ENCODE measurements around the gene GALNT13. TPM values are rescaled to one million over a fixed set of nuclear protein-coding genes. Genes with fewer than 3 reads are reported as not detected.

The GALNT13 gene
- total RNA-seq, 1 donor from 2014 or later, result 0.46 TPM

GRCh38 chr2:153971855-153972254 lies 100.1 kb downstream of the GALNT13 start:
- H3K36me3 ChIP-seq (ENCODE audit: control insufficient read depth, insufficient read depth, low read length), result no peaks in the 10 kb centered on the region
- peak; percentile 7 for TF ChIP-seq CTCF (IDR thresholded peaks at IDR 0.05; ENCODE audit: insufficient read depth, low read length, poor library complexity, severe bottlenecking)
- no peaks in the 10 kb centered on the region for H3K27me3 ChIP-seq (ENCODE audit: control insufficient read depth, insufficient read depth, low read length)
- no peak for DNase-seq (ENCODE audit: low read depth)
- no peak overlapping the region for H3K4me3 ChIP-seq (ENCODE audit: low read depth, low read length)

- no peak for DNase-seq (ENCODE audit: low read depth)
- no peak for TF ChIP-seq CTCF (IDR thresholded peaks at IDR 0.05; ENCODE audit: insufficient read depth, low read length, poor library complexity, severe bottlenecking)
Measured at GRCh38 chr2:153972412-153972811, 100.7 kb downstream of the GALNT13 start.

GRCh38 chr2:153986488-153987229 lies 114.9 kb downstream of the GALNT13 start:
- no peaks in the 10 kb centered on the region for H3K36me3 ChIP-seq (ENCODE audit: control insufficient read depth, insufficient read depth, low read length)
- no peak for DNase-seq (ENCODE audit: low read depth)
- H3K27me3 ChIP-seq (ENCODE audit: control insufficient read depth, insufficient read depth, low read length), result no peaks in the 10 kb centered on the region
- no peak overlapping the region for H3K4me3 ChIP-seq (ENCODE audit: low read depth, low read length)
- TF ChIP-seq CTCF (IDR thresholded peaks at IDR 0.05; ENCODE audit: insufficient read depth, low read length, poor library complexity, severe bottlenecking), result no peak

More at GRCh38 chr2:153972412-153972811, 100.7 kb downstream of the GALNT13 start:
- Histone ChIP-seq H3K27me3 (ENCODE audit: control insufficient read depth, insufficient read depth, low read length) (no peaks in the 10 kb centered on the region), H3K4me3 (ENCODE audit: low read depth, low read length) (no peak overlapping the region), H3K36me3 (ENCODE audit: control insufficient read depth, insufficient read depth, low read length) (no peaks in the 10 kb centered on the region)

GRCh38 chr2:153990771-153991170 lies 119.0 kb downstream of the GALNT13 start:
- no peak overlapping the region for H3K4me3 ChIP-seq (ENCODE audit: low read depth, low read length)
- no peaks in the 10 kb centered on the region for H3K36me3 ChIP-seq (ENCODE audit: control insufficient read depth, insufficient read depth, low read length)
- no peaks in the 10 kb centered on the region for H3K27me3 ChIP-seq (ENCODE audit: control insufficient read depth, insufficient read depth, low read length)
- DNase-seq (ENCODE audit: low read depth), result no peak
- no peak for TF ChIP-seq CTCF (IDR thresholded peaks at IDR 0.05; ENCODE audit: insufficient read depth, low read length, poor library complexity, severe bottlenecking)

GRCh38 chr2:154013514-154013913 lies 141.8 kb downstream of the GALNT13 start:
- Histone ChIP-seq H3K36me3 (ENCODE audit: control insufficient read depth, insufficient read depth, low read length) (no peaks in the 10 kb centered on the region), H3K4me3 (ENCODE audit: low read depth, low read length) (no peak overlapping the region), H3K27me3 (ENCODE audit: control insufficient read depth, insufficient read depth, low read length) (no peaks in the 10 kb centered on the region)
- no peak for DNase-seq (ENCODE audit: low read depth)
- no peak for TF ChIP-seq CTCF (IDR thresholded peaks at IDR 0.05; ENCODE audit: insufficient read depth, low read length, poor library complexity, severe bottlenecking)

- no peak for DNase-seq (ENCODE audit: low read depth)
- H3K36me3 ChIP-seq (ENCODE audit: control insufficient read depth, insufficient read depth, low read length), result no peaks in the 10 kb centered on the region
- H3K4me3 ChIP-seq (ENCODE audit: low read depth, low read length), result no peak overlapping the region
- TF ChIP-seq CTCF (IDR thresholded peaks at IDR 0.05; ENCODE audit: insufficient read depth, low read length, poor library complexity, severe bottlenecking), result no peak
- H3K27me3 ChIP-seq (ENCODE audit: control insufficient read depth, insufficient read depth, low read length), result no peaks in the 10 kb centered on the region
Measured at GRCh38 chr2:154015233-154015632, 143.5 kb downstream of the GALNT13 start.
